GM06990 (cell line): ENCODE measurements around the gene HELZ.

Experiments used
- DNase-seq: peaks from one replicate; pipeline ENCODE4 v3.0.0-alpha.2; 2011; ENCODE audit not compliant: insufficient read length; ENCODE audit errors: extremely low read depth
- H3K27me3 ChIP-seq: replicated peaks from 2 replicates; pipeline ENCODE4 v1.6.0; 2011; ENCODE audit warnings: low read length; ENCODE audit not compliant: control insufficient read depth, insufficient read depth
- H3K36me3 ChIP-seq: 2 replicates; pipeline ENCODE4 v1.5.1; 2011; ENCODE audit warnings: low read length; ENCODE audit not compliant: control insufficient read depth, insufficient read depth
- H3K4me3 ChIP-seq: replicated peaks from 2 replicates; pipeline ENCODE4 v1.5.1; 2011; ENCODE audit warnings: low read depth, mild to moderate bottlenecking, control low read depth, low read length
- TF ChIP-seq, protein P1 (sequence below): IDR thresholded peaks from 2 replicates; pipeline ENCODE4 v1.5.1; 2011; ENCODE audit warnings: low read length, control low read depth, mild to moderate bottlenecking, inconsistent platforms; ENCODE audit not compliant: insufficient read depth, poor library complexity, severe bottlenecking

The HELZ gene

DNA sequence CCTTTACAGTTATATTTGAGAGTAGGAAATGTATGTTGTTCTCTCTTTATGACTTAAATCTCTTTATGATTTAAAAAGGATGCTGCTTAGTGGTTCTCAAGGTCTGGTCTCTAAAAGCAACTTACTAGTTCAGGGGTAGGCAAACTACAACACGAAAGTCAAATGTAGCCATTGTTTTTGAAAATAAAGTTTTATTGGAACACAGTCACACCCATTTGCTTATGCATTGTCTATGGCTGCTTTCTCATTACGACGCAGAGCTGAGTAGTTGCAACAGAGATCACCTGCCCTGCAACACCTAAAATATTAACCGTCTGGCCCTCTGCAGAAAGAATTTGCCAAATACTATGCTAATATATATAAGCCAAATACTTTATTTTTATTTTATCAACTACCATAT is 58.2 kb downstream of the HELZ start:
- H3K36me3 ChIP-seq, result no peaks in the 10 kb centered on the region; the same call in 1 of the 2 replicates
- DNase-seq, result no peak
- H3K27me3 ChIP-seq, result no peaks in the 10 kb centered on the region
- TF ChIP-seq, protein P1, sequence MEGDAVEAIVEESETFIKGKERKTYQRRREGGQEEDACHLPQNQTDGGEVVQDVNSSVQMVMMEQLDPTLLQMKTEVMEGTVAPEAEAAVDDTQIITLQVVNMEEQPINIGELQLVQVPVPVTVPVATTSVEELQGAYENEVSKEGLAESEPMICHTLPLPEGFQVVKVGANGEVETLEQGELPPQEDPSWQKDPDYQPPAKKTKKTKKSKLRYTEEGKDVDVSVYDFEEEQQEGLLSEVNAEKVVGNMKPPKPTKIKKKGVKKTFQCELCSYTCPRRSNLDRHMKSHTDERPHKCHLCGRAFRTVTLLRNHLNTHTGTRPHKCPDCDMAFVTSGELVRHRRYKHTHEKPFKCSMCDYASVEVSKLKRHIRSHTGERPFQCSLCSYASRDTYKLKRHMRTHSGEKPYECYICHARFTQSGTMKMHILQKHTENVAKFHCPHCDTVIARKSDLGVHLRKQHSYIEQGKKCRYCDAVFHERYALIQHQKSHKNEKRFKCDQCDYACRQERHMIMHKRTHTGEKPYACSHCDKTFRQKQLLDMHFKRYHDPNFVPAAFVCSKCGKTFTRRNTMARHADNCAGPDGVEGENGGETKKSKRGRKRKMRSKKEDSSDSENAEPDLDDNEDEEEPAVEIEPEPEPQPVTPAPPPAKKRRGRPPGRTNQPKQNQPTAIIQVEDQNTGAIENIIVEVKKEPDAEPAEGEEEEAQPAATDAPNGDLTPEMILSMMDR, result no peak
- H3K4me3 ChIP-seq, result no peak overlapping the region

DNA sequence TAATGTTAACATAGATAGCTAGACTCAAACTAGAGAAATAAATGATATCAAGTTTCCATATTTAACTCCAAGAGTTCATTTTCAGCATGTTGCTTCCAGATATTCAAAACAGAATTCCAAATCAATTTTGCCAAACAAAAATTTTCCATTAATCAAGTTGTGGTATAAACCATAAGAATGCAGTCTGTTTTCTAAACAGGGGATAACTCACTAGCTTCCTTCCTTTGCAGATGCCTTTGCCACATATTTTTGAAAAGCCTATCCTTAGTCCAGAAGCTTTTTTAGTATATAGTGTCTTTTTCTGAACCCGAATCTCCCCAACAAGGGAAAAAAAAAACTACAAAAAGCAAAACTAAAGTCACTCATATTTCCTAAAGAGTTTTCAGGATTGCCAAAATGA is 61.5 kb downstream of the HELZ start:
- DNase-seq, result no peak
- no peak overlapping the region for H3K4me3 ChIP-seq
- H3K36me3 ChIP-seq, result no peaks in the 10 kb centered on the region
- no peaks in the 10 kb centered on the region for H3K27me3 ChIP-seq
- TF ChIP-seq, protein P1, result no peak

DNA sequence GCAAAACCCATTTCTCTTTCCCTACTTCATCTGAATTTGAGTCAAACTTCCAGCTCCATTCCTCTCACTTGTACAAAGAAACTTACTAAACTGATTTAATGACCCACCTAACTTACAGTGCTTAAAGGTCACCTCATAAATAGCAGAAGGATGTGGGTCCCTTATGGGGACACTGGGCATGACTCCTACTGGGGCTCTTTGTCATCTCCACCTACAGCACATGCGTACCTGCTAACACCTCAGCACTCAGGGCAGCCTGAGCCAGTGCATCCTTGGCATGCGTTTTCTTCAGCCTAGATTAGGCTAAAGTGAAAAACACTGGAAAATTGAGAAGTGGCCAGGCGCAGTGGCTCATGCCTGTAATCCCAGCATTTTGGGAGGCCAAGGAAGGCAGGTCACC is 63.2 kb downstream of the HELZ start:
- no peaks in the 10 kb centered on the region for H3K27me3 ChIP-seq
- TF ChIP-seq, protein P1, result no peak

DNA sequence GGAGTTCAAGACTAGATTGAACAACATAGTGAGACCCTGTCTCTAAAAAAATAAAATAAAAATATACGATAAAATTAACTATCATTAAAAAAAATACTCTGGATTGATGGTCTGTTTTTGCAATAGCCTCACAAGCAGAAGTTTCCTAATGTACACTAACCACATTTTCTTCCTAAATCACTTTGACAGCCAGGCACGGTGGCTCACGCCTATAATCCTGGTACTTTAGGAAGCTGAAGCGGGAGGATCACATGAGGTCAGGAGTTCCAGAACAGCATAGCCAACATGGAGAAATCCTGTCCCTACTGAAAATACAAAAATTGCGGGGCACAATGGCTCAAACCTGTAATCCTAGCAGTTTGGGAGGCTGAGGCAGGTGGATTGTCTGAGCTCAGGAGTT is 64.7 kb downstream of the HELZ start:
- H3K36me3 ChIP-seq, result no peaks in the 10 kb centered on the region
- H3K4me3 ChIP-seq, result no peak overlapping the region
- no peak for DNase-seq
- TF ChIP-seq, protein P1, result no peak
- no peaks in the 10 kb centered on the region for H3K27me3 ChIP-seq

More for the DNA sequence above, 63.2 kb downstream of the HELZ start:
- Histone ChIP-seq H3K36me3 (no peaks in the 10 kb centered on the region), H3K4me3 (no peak overlapping the region)
- no peak for DNase-seq

DNA sequence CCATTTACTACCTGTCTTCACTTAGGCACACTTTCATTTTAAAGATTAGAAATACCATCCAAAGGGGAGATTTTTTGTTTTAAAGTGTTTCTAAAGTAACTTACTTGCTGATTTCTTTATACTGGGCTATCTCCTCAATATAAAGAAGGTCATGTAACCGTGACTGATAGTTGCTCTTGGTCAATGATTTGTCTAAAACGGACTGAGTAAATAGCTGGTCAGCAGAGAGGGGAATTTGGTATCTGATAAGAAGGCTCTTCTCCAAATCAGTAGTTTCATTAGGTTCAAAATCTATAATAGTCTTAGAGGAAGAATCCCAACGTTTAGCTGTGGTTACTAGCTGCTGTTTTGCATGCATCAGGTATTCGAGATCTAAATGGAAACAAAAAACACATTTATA is 66.4 kb downstream of the HELZ start:
- H3K36me3 ChIP-seq, result peaks cover 2% of the 10 kb centered on the region; the same call in 1 of the 2 replicates
- no peak overlapping the region for H3K4me3 ChIP-seq
- no peaks in the 10 kb centered on the region for H3K27me3 ChIP-seq
- no peak for DNase-seq
- TF ChIP-seq, protein P1, result no peak

DNA sequence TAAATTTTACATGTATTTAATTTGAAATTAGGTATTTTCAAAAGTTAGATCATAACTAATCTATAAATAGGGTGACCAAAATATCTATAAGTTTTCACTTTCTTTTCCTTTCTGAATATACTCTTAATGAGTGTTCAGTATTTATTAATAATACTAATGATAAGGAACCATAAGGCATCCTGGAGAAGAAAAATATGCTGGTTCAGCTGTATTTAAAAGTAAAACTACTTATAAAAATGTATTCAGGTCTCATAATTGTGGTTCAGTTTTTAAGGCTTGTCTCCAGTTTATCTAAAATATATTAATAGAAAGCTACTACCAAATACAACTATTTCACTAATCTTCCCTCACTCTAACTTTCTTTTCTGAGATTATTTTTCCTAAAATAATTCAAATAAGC is 67.3 kb downstream of the HELZ start:
- Histone ChIP-seq H3K27me3 (no peaks in the 10 kb centered on the region), H3K36me3 (peaks cover 2% of the 10 kb centered on the region; the same call in 1 of the 2 replicates), H3K4me3 (no peak overlapping the region)
- DNase-seq, result no peak
- TF ChIP-seq, protein P1, result no peak
